ENCODE results near the gene ZNF385D. TPM values are rescaled to one million over a fixed set of nuclear protein-coding genes. Genes with fewer than 3 reads are reported as not detected.

The ZNF385D gene
- total RNA-seq, 1 experiment from 2014 or later = not detected

GRCh38 chr3:21542656-21543379, 208.2 kb downstream of the ZNF385D start:
- no peak for TF ChIP-seq CTCF (IDR thresholded peaks at IDR 0.05; ENCODE audit: insufficient read depth in 1 of 2, low read depth in 1 of 2, low read length in 1 of 2, severe bottlenecking in 1 of 2, unreplicated experiment in 1 of 2)
- Mint-ChIP-seq H3K9me3 (ENCODE audit: unreplicated experiment) (no peaks in the 10 kb centered on the region), H3K27ac (ENCODE audit: unreplicated experiment) (no peak overlapping the region), H3K4me3 (ENCODE audit: unreplicated experiment) (no peak overlapping the region), H3K4me1 (ENCODE audit: low read depth, unreplicated experiment) (no peaks in the 10 kb centered on the region), H3K36me3 (ENCODE audit: insufficient read depth, unreplicated experiment) (no peaks in the 10 kb centered on the region), H3K27me3 (ENCODE audit: insufficient read depth, unreplicated experiment) (peaks cover 3% of the 10 kb centered on the region)
- ChIA-PET CTCF (no interaction called here), POLR2A (no interaction called here)
- no peak for DNase-seq
- BruUV-seq (replicated peaks) = no TSS peak
- Histone ChIP-seq H3K9me3 (no peaks in the 10 kb centered on the region), H3K27me3 (replicated peaks; ENCODE audit: control insufficient read depth, insufficient read depth, low read length) (no peaks in the 10 kb centered on the region), H3K4me3 (ENCODE audit: low read depth, low read length) (no peak overlapping the region), H3K36me3 (ENCODE audit: control insufficient read depth, insufficient read depth, low read length) (no peaks in the 10 kb centered on the region), H3K4me1 (no peaks in the 10 kb centered on the region)
- intact Hi-C loops (cut with micrococcal nuclease; ENCODE audit: unreplicated experiment) = no loop called here

- Mint-ChIP-seq H3K9me3 (ENCODE audit: unreplicated experiment) (no peaks in the 10 kb centered on the region), H3K4me3 (ENCODE audit: unreplicated experiment) (no peak overlapping the region), H3K4me1 (ENCODE audit: low read depth, unreplicated experiment) (no peaks in the 10 kb centered on the region), H3K27ac (ENCODE audit: unreplicated experiment) (no peak overlapping the region), H3K36me3 (ENCODE audit: insufficient read depth, unreplicated experiment) (no peaks in the 10 kb centered on the region), H3K27me3 (ENCODE audit: insufficient read depth, unreplicated experiment) (peaks cover 6% of the 10 kb centered on the region)
- ChIA-PET POLR2A (no interaction called here), CTCF (no interaction called here)
- Histone ChIP-seq H3K27me3 (replicated peaks; ENCODE audit: control insufficient read depth, insufficient read depth, low read length) (no peaks in the 10 kb centered on the region), H3K9me3 (no peaks in the 10 kb centered on the region), H3K36me3 (ENCODE audit: control insufficient read depth, insufficient read depth, low read length) (no peaks in the 10 kb centered on the region), H3K4me3 (ENCODE audit: low read depth, low read length) (no peak overlapping the region), H3K4me1 (no peaks in the 10 kb centered on the region)
- no peak for TF ChIP-seq CTCF (IDR thresholded peaks at IDR 0.05; ENCODE audit: insufficient read depth in 1 of 2, low read depth in 1 of 2, low read length in 1 of 2, severe bottlenecking in 1 of 2, unreplicated experiment in 1 of 2)
- no TSS peak for BruUV-seq (replicated peaks)
- intact Hi-C loops (cut with micrococcal nuclease; ENCODE audit: unreplicated experiment) = no loop called here
- no peak for DNase-seq
Measured at GRCh38 chr3:21540265-21540664, 210.7 kb downstream of the ZNF385D start.

- no peak overlapping the region for H3K27ac Mint-ChIP-seq (ENCODE audit: unreplicated experiment)
- no peak overlapping the region for H3K4me3 Mint-ChIP-seq (ENCODE audit: unreplicated experiment)
- intact Hi-C loops (cut with micrococcal nuclease; ENCODE audit: unreplicated experiment) = no loop called here
- peaks cover 14% of the 10 kb centered on the region for H3K27me3 Mint-ChIP-seq (ENCODE audit: insufficient read depth, unreplicated experiment)
- TF ChIP-seq CTCF (IDR thresholded peaks at IDR 0.05; ENCODE audit: insufficient read depth in 1 of 2, low read depth in 1 of 2, low read length in 1 of 2, severe bottlenecking in 1 of 2, unreplicated experiment in 1 of 2) = no peak
- Histone ChIP-seq H3K27me3 (replicated peaks; ENCODE audit: control insufficient read depth, insufficient read depth, low read length) (no peaks in the 10 kb centered on the region), H3K4me3 (ENCODE audit: low read depth, low read length) (no peak overlapping the region), H3K36me3 (ENCODE audit: control insufficient read depth, insufficient read depth, low read length) (no peaks in the 10 kb centered on the region), H3K9me3 (no peaks in the 10 kb centered on the region), H3K4me1 (no peaks in the 10 kb centered on the region)
- no peak for DNase-seq
- H3K36me3 Mint-ChIP-seq (ENCODE audit: insufficient read depth, unreplicated experiment) = no peaks in the 10 kb centered on the region
- no peaks in the 10 kb centered on the region for H3K9me3 Mint-ChIP-seq (ENCODE audit: unreplicated experiment)
- no peaks in the 10 kb centered on the region for H3K4me1 Mint-ChIP-seq (ENCODE audit: low read depth, unreplicated experiment)
- ChIA-PET POLR2A (no interaction called here), CTCF (no interaction called here)
- no TSS peak for BruUV-seq (replicated peaks)
Measured at GRCh38 chr3:21534462-21534861, 216.5 kb downstream of the ZNF385D start.

Measured in Caco-2 (cell line).